Measurements from ENCODE around the gene ASB18. TPM values are rescaled to one million over a fixed set of nuclear protein-coding genes. Genes with fewer than 3 reads are reported as not detected.
A peak's percentile ranks its signal among the peaks of the same experiment; 100 is the strongest.

The ASB18 gene
- total RNA-seq, 1 donor from 2014 or later, result not detected

DNA sequence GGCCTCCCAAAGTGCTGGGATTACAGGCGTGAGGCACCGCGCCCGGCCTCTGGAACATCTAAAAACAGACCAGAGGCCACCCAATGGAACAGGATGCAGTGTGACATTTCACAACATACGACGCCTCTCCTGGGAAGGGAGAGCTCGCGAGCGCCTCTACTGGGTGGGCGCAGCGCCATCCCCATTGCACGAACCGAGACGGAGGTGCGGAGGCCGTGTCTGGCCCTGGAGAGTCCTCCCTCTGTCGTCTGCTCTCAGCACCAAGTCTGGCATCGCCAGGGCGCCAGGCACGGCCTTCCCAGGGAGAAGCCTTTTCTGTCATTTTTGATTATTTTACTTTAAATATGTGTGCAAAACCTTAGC, 86.6 kb downstream of the ASB18 start:
- peak overlapping the region; percentile 93 for H3K27ac Mint-ChIP-seq (ENCODE audit: unreplicated experiment)
- H3K4me1 Mint-ChIP-seq (ENCODE audit: unreplicated experiment), result peaks cover 65% of the 10 kb centered on the region
- H3K4me3 Mint-ChIP-seq (ENCODE audit: unreplicated experiment), result peak overlapping the region; percentile 73
- H3K36me3 Mint-ChIP-seq (ENCODE audit: unreplicated experiment), result peaks cover 1% of the 10 kb centered on the region
- no peaks in the 10 kb centered on the region for H3K9me3 Mint-ChIP-seq (ENCODE audit: unreplicated experiment)
- no peak for DNase-seq (ENCODE audit: extremely low spot score, unreplicated experiment)
- no peaks in the 10 kb centered on the region for H3K27me3 Mint-ChIP-seq (ENCODE audit: unreplicated experiment)
- TF ChIP-seq, protein P1, sequence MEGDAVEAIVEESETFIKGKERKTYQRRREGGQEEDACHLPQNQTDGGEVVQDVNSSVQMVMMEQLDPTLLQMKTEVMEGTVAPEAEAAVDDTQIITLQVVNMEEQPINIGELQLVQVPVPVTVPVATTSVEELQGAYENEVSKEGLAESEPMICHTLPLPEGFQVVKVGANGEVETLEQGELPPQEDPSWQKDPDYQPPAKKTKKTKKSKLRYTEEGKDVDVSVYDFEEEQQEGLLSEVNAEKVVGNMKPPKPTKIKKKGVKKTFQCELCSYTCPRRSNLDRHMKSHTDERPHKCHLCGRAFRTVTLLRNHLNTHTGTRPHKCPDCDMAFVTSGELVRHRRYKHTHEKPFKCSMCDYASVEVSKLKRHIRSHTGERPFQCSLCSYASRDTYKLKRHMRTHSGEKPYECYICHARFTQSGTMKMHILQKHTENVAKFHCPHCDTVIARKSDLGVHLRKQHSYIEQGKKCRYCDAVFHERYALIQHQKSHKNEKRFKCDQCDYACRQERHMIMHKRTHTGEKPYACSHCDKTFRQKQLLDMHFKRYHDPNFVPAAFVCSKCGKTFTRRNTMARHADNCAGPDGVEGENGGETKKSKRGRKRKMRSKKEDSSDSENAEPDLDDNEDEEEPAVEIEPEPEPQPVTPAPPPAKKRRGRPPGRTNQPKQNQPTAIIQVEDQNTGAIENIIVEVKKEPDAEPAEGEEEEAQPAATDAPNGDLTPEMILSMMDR (IDR thresholded peaks at IDR 0.05), result no peak

DNA sequence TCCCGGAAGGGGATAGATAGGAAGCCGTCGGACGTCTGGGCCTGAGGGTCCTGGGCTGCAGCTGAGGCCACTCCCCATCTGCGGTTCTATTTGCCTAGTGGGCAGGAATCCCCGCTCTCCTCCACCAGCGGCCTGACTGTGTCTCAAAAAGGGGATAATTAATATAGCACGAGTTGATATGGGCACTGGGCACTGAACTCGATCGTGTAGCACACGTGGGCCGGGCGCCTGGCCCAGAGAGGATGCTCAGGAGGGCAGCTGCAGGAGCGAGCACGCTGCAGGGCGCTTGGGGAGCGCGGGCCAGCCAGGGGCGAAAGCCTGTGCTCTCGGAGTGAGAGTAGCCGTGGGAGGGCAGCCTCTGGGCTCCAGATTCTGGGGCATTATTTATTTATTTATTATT, 87.3 kb downstream of the ASB18 start:
- Mint-ChIP-seq H3K4me1 (ENCODE audit: unreplicated experiment) (peaks cover 71% of the 10 kb centered on the region), H3K27me3 (ENCODE audit: unreplicated experiment) (no peaks in the 10 kb centered on the region)

GRCh38 chr2:236176417-236176816, 87.8 kb downstream of the ASB18 start:
- DNase-seq (ENCODE audit: extremely low spot score, unreplicated experiment), result no peak
- H3K27me3 Mint-ChIP-seq (ENCODE audit: unreplicated experiment), result no peaks in the 10 kb centered on the region
- H3K27ac Mint-ChIP-seq (ENCODE audit: unreplicated experiment), result peak overlapping the region; percentile 86
- no peaks in the 10 kb centered on the region for H3K36me3 Mint-ChIP-seq (ENCODE audit: unreplicated experiment)
- peaks cover 76% of the 10 kb centered on the region for H3K4me1 Mint-ChIP-seq (ENCODE audit: unreplicated experiment)
- H3K4me3 Mint-ChIP-seq (ENCODE audit: unreplicated experiment), result no peak overlapping the region
- TF ChIP-seq, protein P1 (IDR thresholded peaks at IDR 0.05), result peak; percentile 69
- no peaks in the 10 kb centered on the region for H3K9me3 Mint-ChIP-seq (ENCODE audit: unreplicated experiment)

More for the DNA sequence above, 87.3 kb downstream of the ASB18 start:
- Mint-ChIP-seq H3K9me3 (ENCODE audit: unreplicated experiment) (no peaks in the 10 kb centered on the region), H3K27ac (ENCODE audit: unreplicated experiment) (peak overlapping the region; percentile 86), H3K4me3 (ENCODE audit: unreplicated experiment) (no peak overlapping the region), H3K36me3 (ENCODE audit: unreplicated experiment) (no peaks in the 10 kb centered on the region)
- TF ChIP-seq, protein P1 (IDR thresholded peaks at IDR 0.05), result no peak
- DNase-seq (ENCODE audit: extremely low spot score, unreplicated experiment), result no peak

- peaks cover 80% of the 10 kb centered on the region for H3K4me1 Mint-ChIP-seq (ENCODE audit: unreplicated experiment)
- TF ChIP-seq, protein P1 (IDR thresholded peaks at IDR 0.05), result no peak
- no peak overlapping the region for H3K4me3 Mint-ChIP-seq (ENCODE audit: unreplicated experiment)
- H3K27ac Mint-ChIP-seq (ENCODE audit: unreplicated experiment), result peak overlapping the region; percentile 86
- H3K9me3 Mint-ChIP-seq (ENCODE audit: unreplicated experiment), result no peaks in the 10 kb centered on the region
- no peaks in the 10 kb centered on the region for H3K27me3 Mint-ChIP-seq (ENCODE audit: unreplicated experiment)
- DNase-seq (ENCODE audit: extremely low spot score, unreplicated experiment), result no peak
- no peaks in the 10 kb centered on the region for H3K36me3 Mint-ChIP-seq (ENCODE audit: unreplicated experiment)
Measured at GRCh38 chr2:236175548-236176150, 88.6 kb downstream of the ASB18 start.

GRCh38 chr2:236173729-236174607, 90.2 kb downstream of the ASB18 start:
- Mint-ChIP-seq H3K4me3 (ENCODE audit: unreplicated experiment) (peak overlapping the region; percentile 36), H3K27ac (ENCODE audit: unreplicated experiment) (peak overlapping the region; percentile 86)

More at GRCh38 chr2:236173729-236174607, 90.2 kb downstream of the ASB18 start:
- H3K4me1 Mint-ChIP-seq (ENCODE audit: unreplicated experiment), result peaks cover 84% of the 10 kb centered on the region
- H3K27me3 Mint-ChIP-seq (ENCODE audit: unreplicated experiment), result no peaks in the 10 kb centered on the region
- no peaks in the 10 kb centered on the region for H3K36me3 Mint-ChIP-seq (ENCODE audit: unreplicated experiment)
- no peak for DNase-seq (ENCODE audit: extremely low spot score, unreplicated experiment)
- no peaks in the 10 kb centered on the region for H3K9me3 Mint-ChIP-seq (ENCODE audit: unreplicated experiment)
- TF ChIP-seq, protein P1 (IDR thresholded peaks at IDR 0.05), result no peak
